ENCODE data around the gene TSPEAR. TPM values are rescaled to one million over a fixed set of nuclear protein-coding genes. Genes with fewer than 3 reads are reported as not detected.

TSPEAR gene
- total and polyA plus RNA-seq, 2 donors (not counting 1 experiment from before 2014, with no cell fraction given): not detected

DNA sequence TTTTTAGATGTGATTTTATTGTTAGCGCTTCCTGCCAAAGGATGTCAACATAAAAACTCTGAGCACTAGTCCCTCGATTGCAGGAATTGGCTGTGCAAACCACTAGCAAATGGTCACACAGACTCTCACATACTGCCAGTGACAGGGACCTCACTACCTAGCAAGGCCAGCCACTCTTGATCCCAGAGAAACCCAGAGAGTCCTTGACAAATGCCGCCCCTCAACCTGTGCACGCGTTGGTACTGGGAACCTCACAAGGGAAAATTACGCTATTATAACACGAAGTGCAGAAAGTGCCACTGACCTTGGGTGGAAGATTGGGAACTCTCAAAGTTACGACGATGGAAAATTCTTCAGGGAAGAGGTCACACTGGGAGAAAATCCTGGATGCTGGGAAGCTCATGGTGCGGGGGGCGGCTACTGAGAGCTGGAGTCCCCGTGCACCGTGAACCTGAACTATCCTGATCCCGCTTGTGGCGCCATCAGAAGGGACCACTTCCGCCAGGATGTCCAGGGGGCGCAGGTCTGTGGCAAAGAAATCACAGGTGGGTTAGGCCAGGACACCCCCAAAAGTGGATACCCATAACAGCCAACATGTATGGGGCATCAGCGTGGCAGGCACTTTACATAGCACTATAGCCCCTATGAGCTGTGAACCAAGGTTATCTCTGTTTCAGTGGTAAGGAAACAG lies 143.7 kb downstream of the TSPEAR start:
- Histone ChIP-seq H3K9ac (ENCODE audit: insufficient read depth, low read length) (no peak overlapping the region), H3K27me3 (ENCODE audit: control insufficient read depth, insufficient read depth, low read length) (no peaks in the 10 kb centered on the region), H3K4me3 (replicated peaks in 1 of 4; ENCODE audit: control extremely low read depth in 1 of 4, insufficient read depth in 1 of 4, low read depth in 3 of 4, low read length in 4 of 4) (no peak overlapping the region), H4K20me1 (ENCODE audit: control insufficient read depth, extremely low read depth, insufficient read depth, low read length) (no peaks in the 10 kb centered on the region), H3K9me3 (ENCODE audit: control insufficient read depth, insufficient read depth, low read depth, low read length) (no peaks in the 10 kb centered on the region), H2AFZ (ENCODE audit: low read length) (no peak overlapping the region), H3K79me2 (ENCODE audit: control insufficient read depth, insufficient read depth, low read length) (no peaks in the 10 kb centered on the region), H3K27ac (ENCODE audit: insufficient read depth, low read length) (no peak overlapping the region), H3K4me2 (ENCODE audit: extremely low read depth, insufficient read depth, low read length) (no peak overlapping the region), H3K4me1 (ENCODE audit: control insufficient read depth, extremely low read depth, insufficient read depth, low read length) (no peaks in the 10 kb centered on the region), H3K36me3 (ENCODE audit: control insufficient read depth, insufficient read depth, low read length) (no peaks in the 10 kb centered on the region)
- TF ChIP-seq, protein P1, sequence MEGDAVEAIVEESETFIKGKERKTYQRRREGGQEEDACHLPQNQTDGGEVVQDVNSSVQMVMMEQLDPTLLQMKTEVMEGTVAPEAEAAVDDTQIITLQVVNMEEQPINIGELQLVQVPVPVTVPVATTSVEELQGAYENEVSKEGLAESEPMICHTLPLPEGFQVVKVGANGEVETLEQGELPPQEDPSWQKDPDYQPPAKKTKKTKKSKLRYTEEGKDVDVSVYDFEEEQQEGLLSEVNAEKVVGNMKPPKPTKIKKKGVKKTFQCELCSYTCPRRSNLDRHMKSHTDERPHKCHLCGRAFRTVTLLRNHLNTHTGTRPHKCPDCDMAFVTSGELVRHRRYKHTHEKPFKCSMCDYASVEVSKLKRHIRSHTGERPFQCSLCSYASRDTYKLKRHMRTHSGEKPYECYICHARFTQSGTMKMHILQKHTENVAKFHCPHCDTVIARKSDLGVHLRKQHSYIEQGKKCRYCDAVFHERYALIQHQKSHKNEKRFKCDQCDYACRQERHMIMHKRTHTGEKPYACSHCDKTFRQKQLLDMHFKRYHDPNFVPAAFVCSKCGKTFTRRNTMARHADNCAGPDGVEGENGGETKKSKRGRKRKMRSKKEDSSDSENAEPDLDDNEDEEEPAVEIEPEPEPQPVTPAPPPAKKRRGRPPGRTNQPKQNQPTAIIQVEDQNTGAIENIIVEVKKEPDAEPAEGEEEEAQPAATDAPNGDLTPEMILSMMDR (conservative IDR thresholded peaks at IDR 0.05 in 1 of 2, IDR thresholded peaks at IDR 0.05 in 1 of 2; ENCODE audit: low read depth in 1 of 2, low read length in 2 of 2): no peak
- TF ChIP-seq EZH2 (IDR thresholded peaks at IDR 0.05; ENCODE audit: low read length, missing control alignments): no peak
- no peak for DNase-seq (ENCODE audit: low read depth in 2 of 2)

DNA sequence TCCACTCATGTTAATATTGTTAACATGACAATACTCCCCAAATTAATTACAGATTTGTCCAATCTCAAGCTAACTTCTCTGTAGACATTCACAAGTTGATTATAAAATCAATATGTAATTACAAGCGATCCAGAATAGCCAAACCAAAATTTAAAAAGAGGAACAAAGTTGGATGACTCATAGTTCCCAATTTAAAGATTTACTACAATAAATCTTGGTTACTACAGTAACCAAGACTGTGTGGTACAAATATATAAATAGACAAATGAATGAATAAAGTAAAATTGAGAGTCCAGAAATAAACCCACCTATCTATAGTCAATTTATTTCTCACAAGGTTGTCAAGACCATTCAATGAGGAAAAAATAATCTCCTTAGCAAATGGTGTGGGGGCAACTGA lies 145.0 kb downstream of the TSPEAR start:
- H3K27ac ChIP-seq (ENCODE audit: insufficient read depth, low read length): no peak overlapping the region
- H3K27me3 ChIP-seq (ENCODE audit: control insufficient read depth, insufficient read depth, low read length): no peaks in the 10 kb centered on the region
- no peaks in the 10 kb centered on the region for H4K20me1 ChIP-seq (ENCODE audit: control insufficient read depth, extremely low read depth, insufficient read depth, low read length)
- TF ChIP-seq EZH2 (IDR thresholded peaks at IDR 0.05; ENCODE audit: low read length, missing control alignments): no peak
- TF ChIP-seq, protein P1 (conservative IDR thresholded peaks at IDR 0.05 in 1 of 2, IDR thresholded peaks at IDR 0.05 in 1 of 2; ENCODE audit: low read depth in 1 of 2, low read length in 2 of 2): no peak
- H3K9ac ChIP-seq (ENCODE audit: insufficient read depth, low read length): no peak overlapping the region
- no peaks in the 10 kb centered on the region for H3K4me1 ChIP-seq (ENCODE audit: control insufficient read depth, extremely low read depth, insufficient read depth, low read length)
- no peaks in the 10 kb centered on the region for H3K9me3 ChIP-seq (ENCODE audit: control insufficient read depth, insufficient read depth, low read depth, low read length)
- no peak overlapping the region for H3K4me2 ChIP-seq (ENCODE audit: extremely low read depth, insufficient read depth, low read length)
- H3K79me2 ChIP-seq (ENCODE audit: control insufficient read depth, insufficient read depth, low read length): no peaks in the 10 kb centered on the region
- H3K4me3 ChIP-seq (replicated peaks in 1 of 4; ENCODE audit: control extremely low read depth in 1 of 4, insufficient read depth in 1 of 4, low read depth in 3 of 4, low read length in 4 of 4): no peak overlapping the region
- no peak overlapping the region for H2AFZ ChIP-seq (ENCODE audit: low read length)
- no peak for DNase-seq (ENCODE audit: low read depth in 2 of 2)
- H3K36me3 ChIP-seq (ENCODE audit: control insufficient read depth, insufficient read depth, low read length): no peaks in the 10 kb centered on the region

DNA sequence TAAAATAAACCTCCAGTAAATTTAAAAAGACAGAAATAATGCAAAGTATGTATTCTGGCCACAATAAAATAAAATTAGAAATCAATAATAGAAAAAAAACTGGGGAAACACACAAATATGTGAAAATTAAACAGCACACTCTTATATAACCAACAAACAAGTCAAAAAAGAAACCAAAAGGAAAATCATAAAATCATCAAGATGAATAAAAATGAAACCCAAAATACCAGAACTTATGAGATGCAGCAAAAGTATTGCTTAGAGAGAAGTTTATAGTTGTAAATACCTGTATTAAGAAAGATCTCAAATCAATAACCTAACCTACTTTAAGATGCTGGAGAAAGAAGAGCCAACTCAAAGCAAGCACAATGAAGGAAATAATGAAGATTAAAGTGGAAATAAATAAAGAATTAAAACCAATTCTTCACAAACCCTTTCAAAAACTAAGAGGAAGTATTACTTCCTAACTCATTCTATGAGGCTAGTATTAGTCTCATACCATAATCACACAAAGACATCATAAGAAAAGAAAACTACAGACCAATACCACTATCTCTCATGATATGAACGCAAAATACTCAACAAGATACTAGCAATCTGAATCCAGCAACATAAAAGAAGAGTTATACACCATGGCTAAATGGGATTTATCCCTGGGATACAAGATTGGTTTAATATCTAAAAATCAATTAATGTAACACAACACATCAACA lies 146.3 kb downstream of the TSPEAR start:
- H3K79me2 ChIP-seq (ENCODE audit: control insufficient read depth, insufficient read depth, low read length): no peaks in the 10 kb centered on the region
- no peaks in the 10 kb centered on the region for H3K36me3 ChIP-seq (ENCODE audit: control insufficient read depth, insufficient read depth, low read length)
- H3K27me3 ChIP-seq (ENCODE audit: control insufficient read depth, insufficient read depth, low read length): no peaks in the 10 kb centered on the region
- DNase-seq (ENCODE audit: low read depth in 2 of 2): no peak
- H2AFZ ChIP-seq (ENCODE audit: low read length): no peak overlapping the region
- H3K9ac ChIP-seq (ENCODE audit: insufficient read depth, low read length): no peak overlapping the region
- H3K4me3 ChIP-seq (replicated peaks in 1 of 4; ENCODE audit: control extremely low read depth in 1 of 4, insufficient read depth in 1 of 4, low read depth in 3 of 4, low read length in 4 of 4): no peak overlapping the region
- no peaks in the 10 kb centered on the region for H3K4me1 ChIP-seq (ENCODE audit: control insufficient read depth, extremely low read depth, insufficient read depth, low read length)
- H4K20me1 ChIP-seq (ENCODE audit: control insufficient read depth, extremely low read depth, insufficient read depth, low read length): no peaks in the 10 kb centered on the region
- TF ChIP-seq, protein P1 (conservative IDR thresholded peaks at IDR 0.05 in 1 of 2, IDR thresholded peaks at IDR 0.05 in 1 of 2; ENCODE audit: low read depth in 1 of 2, low read length in 2 of 2): no peak
- TF ChIP-seq EZH2 (IDR thresholded peaks at IDR 0.05; ENCODE audit: low read length, missing control alignments): no peak
- H3K4me2 ChIP-seq (ENCODE audit: extremely low read depth, insufficient read depth, low read length): no peak overlapping the region
- no peak overlapping the region for H3K27ac ChIP-seq (ENCODE audit: insufficient read depth, low read length)
- H3K9me3 ChIP-seq (ENCODE audit: control insufficient read depth, insufficient read depth, low read depth, low read length): no peaks in the 10 kb centered on the region

All from fibroblast of lung (primary cell).